HT1080 (cell line): Measurements from ENCODE around the gene SLC19A1. TPM values are rescaled to one million over a fixed set of nuclear protein-coding genes. Genes with fewer than 3 reads are reported as not detected.

ENCODE experiments used
- DNase-seq: peaks from one replicate; pipeline ENCODE4 v3.0.0-alpha.2; 2015; ENCODE audit warnings: low read depth
- small RNA-seq: library from RNA; depleted of rRNA; stranded (forward); fragments of <200 nt; gene quantifications from one replicate; pipeline ENCODE3, GENCODE V24; 2014
- total RNA-seq: library from RNA; depleted of rRNA; stranded (reverse); fragments of >200 nt; shearing (Covaris generic); gene quantifications from 2 replicates; pipeline ENCODE4 v1.2.3, GENCODE V29; 2014; rRNA removed

SLC19A1 gene
- total RNA-seq, 1 experiment from 2014 or later, result 46.8 TPM

GRCh38 chr21:45456584-45457160 is 85.6 kb downstream of the SLC19A1 start:
- DNase-seq, result no peak

GRCh38 chr21:45455674-45456583 is 86.3 kb downstream of the SLC19A1 start:
- no peak for DNase-seq

- DNase-seq, result no peak
Observed at GRCh38 chr21:45454926-45455673, 87.1 kb downstream of the SLC19A1 start.

GRCh38 chr21:45454060-45454925 is 87.9 kb downstream of the SLC19A1 start:
- no peak for DNase-seq

GRCh38 chr21:45453308-45453950 is 88.8 kb downstream of the SLC19A1 start:
- DNase-seq, result no peak

GRCh38 chr21:45452696-45453307 is 89.4 kb downstream of the SLC19A1 start:
- no peak for DNase-seq

- DNase-seq, result no peak
Observed at GRCh38 chr21:45451771-45452182, 90.5 kb downstream of the SLC19A1 start.

GRCh38 chr21:45451091-45451740 is 91.0 kb downstream of the SLC19A1 start:
- no peak for DNase-seq

GRCh38 chr21:45450423-45451090 is 91.7 kb downstream of the SLC19A1 start:
- DNase-seq, result no peak

GRCh38 chr21:45449658-45450422 is 92.4 kb downstream of the SLC19A1 start:
- no peak for DNase-seq

- no peak for DNase-seq
Observed at GRCh38 chr21:45448810-45449657, 93.2 kb downstream of the SLC19A1 start.

- no peak for DNase-seq
Observed at GRCh38 chr21:45448283-45448809, 93.9 kb downstream of the SLC19A1 start.

Small RNA genes lying within 50 kb of the gene (small RNA-seq; reads per million reads assigned to genes)
- not detected for gene MIR6815

Other genes with a start within 250 kb of the SLC19A1 start
- gene COL18A1, start 137.3 kb downstream of the SLC19A1 start, total RNA-seq, result 4.2 TPM in 2 replicates
- not detected in 2 replicates for gene PCBP3, start 101.3 kb upstream of the SLC19A1 start, total RNA-seq